ENCODE data around the gene LRRC1. TPM values are rescaled to one million over a fixed set of nuclear protein-coding genes. Genes with fewer than 3 reads are reported as not detected.

The LRRC1 gene
- total and polyA plus RNA-seq, 2 donors (not counting 3 experiments of a cell fraction or from before 2014, with no cell fraction given): 5.6 to 11.7 TPM

DNA sequence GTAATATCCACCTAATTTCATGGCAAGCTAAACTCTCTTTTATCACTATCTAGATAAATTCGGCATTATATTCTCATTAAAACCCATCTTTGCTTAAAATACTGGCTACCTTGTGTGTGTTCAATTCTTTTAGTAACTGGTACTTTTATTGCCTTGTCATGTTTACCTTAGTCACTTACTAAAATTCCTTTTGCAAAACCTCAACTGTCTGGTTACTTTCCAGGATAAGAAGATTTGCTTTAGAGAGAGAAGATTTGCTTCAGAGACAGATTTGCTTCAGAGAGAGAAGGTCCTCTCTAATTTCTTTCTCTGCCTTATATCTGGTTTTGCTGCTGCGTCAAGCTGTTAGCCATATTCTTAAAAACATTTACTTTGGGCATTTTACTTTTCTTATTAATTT, 164.9 kb downstream of the LRRC1 start:
- H3K9me3 ChIP-seq (replicated peaks; ENCODE audit: control insufficient read depth, insufficient read depth, low read length): no peaks in the 10 kb centered on the region
- ChIA-PET CTCF (interaction anchor here (0.9 to 8.7 kb wide), 6 partner anchors 9 to 240 kb away, joined by 3 to 291 read pairs (median 12); partner anchors contain the start of gene LRRC1), POLR2A (no interaction called here)

DNA sequence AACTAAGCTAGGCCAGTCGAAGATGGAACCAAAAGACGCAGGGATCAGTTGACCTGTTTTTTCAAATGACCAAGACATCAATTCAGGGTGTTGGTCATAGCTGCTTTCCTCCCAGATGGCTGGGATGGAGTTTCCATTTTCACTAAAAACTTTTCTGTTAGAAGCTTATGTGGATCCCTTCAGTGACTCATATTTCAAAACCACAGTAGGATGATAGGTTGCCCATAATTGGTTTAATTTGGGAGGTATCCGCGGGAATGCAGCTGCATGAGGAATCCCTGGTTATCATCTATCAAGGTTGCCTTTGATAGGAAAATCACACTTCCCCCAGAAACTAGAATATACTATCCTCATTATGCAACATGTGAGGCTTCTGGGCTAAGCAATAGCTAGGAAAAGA, 165.5 kb downstream of the LRRC1 start:
- no peak for DNase-seq (ENCODE audit: low read depth, low spot score)
- TF ChIP-seq FOS (IDR thresholded peaks at IDR 0.05; ENCODE audit: borderline replicate concordance, insufficient read depth, low read length): no peak
- TF ChIP-seq, protein P1, sequence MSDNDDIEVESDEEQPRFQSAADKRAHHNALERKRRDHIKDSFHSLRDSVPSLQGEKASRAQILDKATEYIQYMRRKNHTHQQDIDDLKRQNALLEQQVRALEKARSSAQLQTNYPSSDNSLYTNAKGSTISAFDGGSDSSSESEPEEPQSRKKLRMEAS (IDR thresholded peaks at IDR 0.05; ENCODE audit: insufficient read depth, insufficient read length): no peak
- no peak for TF ChIP-seq JUN (IDR thresholded peaks at IDR 0.05; ENCODE audit: borderline replicate concordance, insufficient read depth, insufficient read length, low read depth)
- no peak for TF ChIP-seq EZH2 (IDR thresholded peaks at IDR 0.05; ENCODE audit: borderline replicate concordance, low read depth, low read length, severe bottlenecking)
- no peak for TF ChIP-seq POLR2AphosphoS5 (IDR thresholded peaks at IDR 0.05; ENCODE audit: insufficient read depth, low read depth, low read length)
- TF ChIP-seq, protein P2, sequence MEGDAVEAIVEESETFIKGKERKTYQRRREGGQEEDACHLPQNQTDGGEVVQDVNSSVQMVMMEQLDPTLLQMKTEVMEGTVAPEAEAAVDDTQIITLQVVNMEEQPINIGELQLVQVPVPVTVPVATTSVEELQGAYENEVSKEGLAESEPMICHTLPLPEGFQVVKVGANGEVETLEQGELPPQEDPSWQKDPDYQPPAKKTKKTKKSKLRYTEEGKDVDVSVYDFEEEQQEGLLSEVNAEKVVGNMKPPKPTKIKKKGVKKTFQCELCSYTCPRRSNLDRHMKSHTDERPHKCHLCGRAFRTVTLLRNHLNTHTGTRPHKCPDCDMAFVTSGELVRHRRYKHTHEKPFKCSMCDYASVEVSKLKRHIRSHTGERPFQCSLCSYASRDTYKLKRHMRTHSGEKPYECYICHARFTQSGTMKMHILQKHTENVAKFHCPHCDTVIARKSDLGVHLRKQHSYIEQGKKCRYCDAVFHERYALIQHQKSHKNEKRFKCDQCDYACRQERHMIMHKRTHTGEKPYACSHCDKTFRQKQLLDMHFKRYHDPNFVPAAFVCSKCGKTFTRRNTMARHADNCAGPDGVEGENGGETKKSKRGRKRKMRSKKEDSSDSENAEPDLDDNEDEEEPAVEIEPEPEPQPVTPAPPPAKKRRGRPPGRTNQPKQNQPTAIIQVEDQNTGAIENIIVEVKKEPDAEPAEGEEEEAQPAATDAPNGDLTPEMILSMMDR (IDR thresholded peaks at IDR 0.05; ENCODE audit: extremely low read depth in 1 of 2, insufficient read depth in 1 of 2, low read depth in 1 of 2, low read length in 2 of 2): no peak
- no peak for TF ChIP-seq MYC (IDR thresholded peaks at IDR 0.05; ENCODE audit: low read depth, low read length)
- TF ChIP-seq POLR2A (IDR thresholded peaks at IDR 0.05; ENCODE audit: low read depth, low read length): no peak
- TF ChIP-seq GATA2 (IDR thresholded peaks at IDR 0.05; ENCODE audit: insufficient read depth, insufficient read length, low read depth, low read length): no peak

More for the DNA sequence above, 164.9 kb downstream of the LRRC1 start:
- Histone ChIP-seq H3K4me2 (ENCODE audit: insufficient read depth, low read length) (no peak overlapping the region), H3K4me1 (ENCODE audit: control insufficient read depth, extremely low read depth, insufficient read depth, low read length) (no peaks in the 10 kb centered on the region), H3K27ac (ENCODE audit: insufficient read depth, low read depth, low read length) (no peak overlapping the region), H2AFZ (ENCODE audit: low read depth, low read length) (no peak overlapping the region), H3K4me3 (replicated peaks in 1 of 3; ENCODE audit: insufficient read depth in 1 of 3, low read depth in 1 of 3, low read length in 3 of 3) (no peak overlapping the region), H3K9ac (replicated peaks; ENCODE audit: extremely low read depth, insufficient read depth, low read length) (no peak overlapping the region), H4K20me1 (replicated peaks; ENCODE audit: control insufficient read depth, extremely low read depth, insufficient read depth, low read length) (no peaks in the 10 kb centered on the region), H3K9me1 (replicated peaks; ENCODE audit: control insufficient read depth, extremely low read depth, insufficient read depth, low read length) (no peaks in the 10 kb centered on the region), H3K27me3 (ENCODE audit: control insufficient read depth in 2 of 2, insufficient read depth in 2 of 2, low read length in 2 of 2) (no peaks in the 10 kb centered on the region), H3K79me2 (ENCODE audit: control insufficient read depth, insufficient read depth, low read length) (no peaks in the 10 kb centered on the region), H3K36me3 (ENCODE audit: control insufficient read depth in 2 of 2, extremely low read depth in 1 of 2, insufficient read depth in 2 of 2, low read length in 2 of 2) (no peaks in the 10 kb centered on the region)
- intact Hi-C loops (cut with micrococcal nuclease): loop anchor here (5.0 kb wide), 1 partner anchor 87 kb away; no protein-coding TSS in a partner anchor
- BruUV-seq (replicated peaks): no TSS peak
- FAIRE-seq (no peak), DNase-seq (ENCODE audit: low read depth, low spot score) (no peak)
- TF ChIP-seq FOS (IDR thresholded peaks at IDR 0.05; ENCODE audit: borderline replicate concordance, insufficient read depth, low read length) (no peak), JUN (IDR thresholded peaks at IDR 0.05; ENCODE audit: borderline replicate concordance, insufficient read depth, insufficient read length, low read depth) (no peak), POLR2AphosphoS5 (IDR thresholded peaks at IDR 0.05; ENCODE audit: insufficient read depth, low read depth, low read length) (no peak), EZH2 (IDR thresholded peaks at IDR 0.05; ENCODE audit: borderline replicate concordance, low read depth, low read length, severe bottlenecking) (no peak), GATA2 (IDR thresholded peaks at IDR 0.05; ENCODE audit: insufficient read depth, insufficient read length, low read depth, low read length) (no peak)
- dilution Hi-C loops (cut with MboI; ENCODE audit: extremely low pct_ligation_motif_present, low sequenced_read_pairs): no loop called here

More for the DNA sequence above, 165.5 kb downstream of the LRRC1 start:
- H3K4me1 ChIP-seq (ENCODE audit: control insufficient read depth, extremely low read depth, insufficient read depth, low read length): no peaks in the 10 kb centered on the region
- no peak overlapping the region for H2AFZ ChIP-seq (ENCODE audit: low read depth, low read length)
- no peaks in the 10 kb centered on the region for H3K9me1 ChIP-seq (replicated peaks; ENCODE audit: control insufficient read depth, extremely low read depth, insufficient read depth, low read length)
- no peaks in the 10 kb centered on the region for H3K36me3 ChIP-seq (ENCODE audit: control insufficient read depth in 2 of 2, extremely low read depth in 1 of 2, insufficient read depth in 2 of 2, low read length in 2 of 2)
- H3K9ac ChIP-seq (replicated peaks; ENCODE audit: extremely low read depth, insufficient read depth, low read length): no peak overlapping the region
- BruUV-seq (replicated peaks): no TSS peak
- no peak overlapping the region for H3K4me2 ChIP-seq (ENCODE audit: insufficient read depth, low read length)
- POLR2A ChIA-PET: no interaction called here
- no peaks in the 10 kb centered on the region for H3K79me2 ChIP-seq (ENCODE audit: control insufficient read depth, insufficient read depth, low read length)
- H3K27ac ChIP-seq (ENCODE audit: insufficient read depth, low read depth, low read length): no peak overlapping the region
- H4K20me1 ChIP-seq (replicated peaks; ENCODE audit: control insufficient read depth, extremely low read depth, insufficient read depth, low read length): no peaks in the 10 kb centered on the region
- CTCF ChIA-PET: interaction anchor here (0.9 to 8.7 kb wide), 7 partner anchors 8 to 241 kb away, joined by 3 to 291 read pairs (median 7); partner anchors contain the start of gene LRRC1
- H3K27me3 ChIP-seq (ENCODE audit: control insufficient read depth in 2 of 2, insufficient read depth in 2 of 2, low read length in 2 of 2): no peaks in the 10 kb centered on the region
- H3K4me3 ChIP-seq (replicated peaks in 1 of 3; ENCODE audit: insufficient read depth in 1 of 3, low read depth in 1 of 3, low read length in 3 of 3): no peak overlapping the region
- intact Hi-C loops (cut with micrococcal nuclease) (no loop called here), dilution Hi-C loops (cut with MboI; ENCODE audit: extremely low pct_ligation_motif_present, low sequenced_read_pairs) (no loop called here)
- no peak for FAIRE-seq
- H3K9me3 ChIP-seq (replicated peaks; ENCODE audit: control insufficient read depth, insufficient read depth, low read length): no peaks in the 10 kb centered on the region
